ENCODE data around the gene RUNX3. TPM values are rescaled to one million over a fixed set of nuclear protein-coding genes. Genes with fewer than 3 reads are reported as not detected.

RUNX3 gene
- total RNA-seq, 1 donor from 2014 or later, result 13.1 TPM

GRCh38 chr1:24951810-24952412, 21.8 kb upstream of the RUNX3 start:
- H3K9me3 ChIP-seq, result no peaks in the 10 kb centered on the region
- no peaks in the 10 kb centered on the region for H3K27me3 ChIP-seq
- DNase-seq (no peak), ATAC-seq (no peak)
- no peak for TF ChIP-seq CTCF (IDR thresholded peaks at IDR 0.05)
- H3K4me3 ChIP-seq, result no peak overlapping the region
- no peaks in the 10 kb centered on the region for H3K36me3 ChIP-seq
- intact Hi-C loops (cut with DNase I), result no loop called here
- H3K27ac ChIP-seq, result no peak overlapping the region
- no peaks in the 10 kb centered on the region for H3K4me1 ChIP-seq

GRCh38 chr1:24951337-24951736, 21.3 kb upstream of the RUNX3 start:
- intact Hi-C loops (cut with DNase I), result no loop called here
- Histone ChIP-seq H3K27me3 (no peaks in the 10 kb centered on the region), H3K9me3 (no peaks in the 10 kb centered on the region), H3K4me3 (no peak overlapping the region), H3K4me1 (no peaks in the 10 kb centered on the region), H3K27ac (no peak overlapping the region), H3K36me3 (no peaks in the 10 kb centered on the region)
- DNase-seq (no peak), ATAC-seq (no peak)
- no peak for TF ChIP-seq CTCF (IDR thresholded peaks at IDR 0.05)

GRCh38 chr1:24949331-24949881, 19.3 kb upstream of the RUNX3 start:
- DNase-seq, result no peak
- no peak for ATAC-seq
- Histone ChIP-seq H3K27me3 (no peaks in the 10 kb centered on the region), H3K36me3 (no peaks in the 10 kb centered on the region), H3K27ac (no peak overlapping the region), H3K4me1 (no peaks in the 10 kb centered on the region), H3K4me3 (no peak overlapping the region), H3K9me3 (no peaks in the 10 kb centered on the region)
- no peak for TF ChIP-seq CTCF (IDR thresholded peaks at IDR 0.05)
- intact Hi-C loops (cut with DNase I), result no loop called here

GRCh38 chr1:24948079-24948827, 18.2 kb upstream of the RUNX3 start:
- H3K27ac ChIP-seq, result no peak overlapping the region
- DNase-seq (no peak), ATAC-seq (no peak)
- H3K36me3 ChIP-seq, result no peaks in the 10 kb centered on the region
- H3K4me3 ChIP-seq, result no peak overlapping the region
- H3K4me1 ChIP-seq, result no peaks in the 10 kb centered on the region
- no peaks in the 10 kb centered on the region for H3K9me3 ChIP-seq
- intact Hi-C loops (cut with DNase I), result no loop called here
- H3K27me3 ChIP-seq, result no peaks in the 10 kb centered on the region
- TF ChIP-seq CTCF (IDR thresholded peaks at IDR 0.05), result no peak

GRCh38 chr1:24946861-24947658, 17.0 kb upstream of the RUNX3 start:
- intact Hi-C loops (cut with DNase I), result no loop called here
- H3K27me3 ChIP-seq, result no peaks in the 10 kb centered on the region
- TF ChIP-seq CTCF (IDR thresholded peaks at IDR 0.05), result no peak
- ATAC-seq (no peak), DNase-seq (no peak)
- H3K4me1 ChIP-seq, result no peaks in the 10 kb centered on the region
- H3K27ac ChIP-seq, result no peak overlapping the region
- no peak overlapping the region for H3K4me3 ChIP-seq
- no peaks in the 10 kb centered on the region for H3K9me3 ChIP-seq
- H3K36me3 ChIP-seq, result no peaks in the 10 kb centered on the region

All from upper lobe of right lung (tissue), 1 donor.